PC-9 (cell line): ENCODE measurements around the gene CLDN5. TPM values are rescaled to one million over a fixed set of nuclear protein-coding genes. Genes with fewer than 3 reads are reported as not detected.
A peak's percentile ranks its signal among the peaks of the same experiment; 100 is the strongest.

Experiments used
- BruUV-seq: library from RNA; stranded (reverse); fragments of 400-500 nt; replicated peaks from 2 replicates; lab custom pipeline; 2021; lab: Mats Ljungman, UMichigan
- CTCF ChIA-PET: fragments of 300-600 bp; sonication (Branson Sonifier 250); formaldehyde crosslinking; loops from one replicate; lab custom pipeline; 2022; ENCODE audit warnings: antibody characterized with exemption; lab: Charles Lee
- POLR2A ChIA-PET: fragments of 300-600 bp; sonication (Branson Sonifier 250); formaldehyde crosslinking; loops from one replicate; lab custom pipeline; 2022; ENCODE audit warnings: antibody characterized with exemption; ENCODE audit not compliant: unreplicated experiment; lab: Charles Lee
- DNase-seq, 2 experiments: peaks; one replicate each; pipeline versions ENCODE4 v3.0.0 to v3.0.0-alpha.2; 2015 to 2022; ENCODE audit warnings: mixed read lengths in 1 of 2
- H2AFZ ChIP-seq: fragments of 200-600 bp; sonication (generic); 2 replicates; pipeline ENCODE4 v1.8.1; 2017; ENCODE audit warnings: antibody characterized with exemption
- H3F3A ChIP-seq: fragments of 200-600 bp; sonication (generic); 2 replicates; pipeline ENCODE4 v1.8.1; 2017; ENCODE audit warnings: antibody characterized with exemption, mild to moderate bottlenecking, low read depth; ENCODE audit not compliant: insufficient read depth
- H3K27ac ChIP-seq: fragments of 200-600 bp; sonication (generic); 2 replicates; pipeline ENCODE4 v1.6.1; 2016; ENCODE audit warnings: mixed run types
- H3K27me3 ChIP-seq: fragments of 200-600 bp; sonication (generic); 2 replicates; pipeline ENCODE4 v1.6.1; 2016; ENCODE audit warnings: low read depth, mixed run types; ENCODE audit not compliant: insufficient read depth
- H3K36me3 ChIP-seq: fragments of 200-600 bp; sonication (generic); 2 replicates; pipeline ENCODE4 v1.6.1; 2016; ENCODE audit warnings: low read depth, mixed run types
- H3K4me1 ChIP-seq: fragments of 200-600 bp; sonication (generic); replicated peaks from 2 replicates; pipeline ENCODE4 v1.6.1; 2016; ENCODE audit warnings: mixed run types; ENCODE audit not compliant: insufficient read depth
- H3K4me2 ChIP-seq: fragments of 200-600 bp; sonication (generic); 2 replicates; pipeline ENCODE4 v1.6.1; 2017; ENCODE audit warnings: mixed run types
- H3K4me3 ChIP-seq: fragments of 200-600 bp; sonication (generic); 2 replicates; pipeline ENCODE4 v1.6.1; 2016; ENCODE audit warnings: mixed run types
- H3K79me2 ChIP-seq: fragments of 200-600 bp; sonication (generic); 2 replicates; pipeline ENCODE4 v1.6.1; 2017; ENCODE audit warnings: low read depth, mixed run types
- H3K9me2 ChIP-seq: fragments of 200-600 bp; sonication (generic); 2 replicates; pipeline ENCODE4 v1.8.1; 2017; ENCODE audit warnings: mild to moderate bottlenecking; ENCODE audit not compliant: insufficient read depth
- H3K9me3 ChIP-seq: fragments of 200-600 bp; sonication (generic); 2 replicates; pipeline ENCODE4 v1.8.1; 2016; ENCODE audit warnings: low read depth; ENCODE audit not compliant: insufficient read depth
- H4K20me1 ChIP-seq: fragments of 200-600 bp; sonication (generic); 2 replicates; pipeline ENCODE4 v1.8.1; 2017; ENCODE audit not compliant: insufficient read depth
- CTCF ChIP-seq: fragments of 200-600 bp; sonication (generic); conservative IDR thresholded peaks from 2 replicates; pipeline ENCODE4 v1.6.1; 2017; ENCODE audit warnings: mixed run types, antibody characterized with exemption, mild to moderate bottlenecking, moderate library complexity
- EZH2 ChIP-seq: fragments of 200-600 bp; sonication (generic); IDR thresholded peaks from 2 replicates; pipeline ENCODE4 v1.8.0; 2017; ENCODE audit warnings: antibody characterized with exemption, low read depth
- intact Hi-C: fragments of 100-400 bp; cut with micrococcal nuclease; formaldehyde crosslinking; loops from one replicate; pipeline ENCODE4 v1.10.0; 2022; ENCODE audit not compliant: unreplicated experiment
- total RNA-seq: library from RNA; stranded (reverse); gene quantifications from 2 replicates; pipeline ENCODE4 v1.2.3, GENCODE V29; 2021

CLDN5 gene
- total RNA-seq, 1 experiment from 2014 or later: not detected

- H3K4me2 ChIP-seq: no peak overlapping the region
- no peak for DNase-seq
- intact Hi-C loops: no loop called here
- no peak overlapping the region for H2AFZ ChIP-seq
- no peaks in the 10 kb centered on the region for H3K79me2 ChIP-seq
- H3K36me3 ChIP-seq: no peaks in the 10 kb centered on the region
- H3K9me2 ChIP-seq: no peaks in the 10 kb centered on the region
- no TSS peak for BruUV-seq
- no peaks in the 10 kb centered on the region for H3K27me3 ChIP-seq
- no peaks in the 10 kb centered on the region for H4K20me1 ChIP-seq
- TF ChIP-seq CTCF: no peak
- TF ChIP-seq EZH2: no peak
- no peaks in the 10 kb centered on the region for H3F3A ChIP-seq
- no peaks in the 10 kb centered on the region for H3K9me3 ChIP-seq
- no peak overlapping the region for H3K27ac ChIP-seq
- no peaks in the 10 kb centered on the region for H3K4me1 ChIP-seq
- ChIA-PET POLR2A (no interaction called here), CTCF (no interaction called here)
- no peak overlapping the region for H3K4me3 ChIP-seq
These were observed 45.8 kb upstream of the CLDN5 start for GRCh38 chr22:19569976-19570375.

DNA sequence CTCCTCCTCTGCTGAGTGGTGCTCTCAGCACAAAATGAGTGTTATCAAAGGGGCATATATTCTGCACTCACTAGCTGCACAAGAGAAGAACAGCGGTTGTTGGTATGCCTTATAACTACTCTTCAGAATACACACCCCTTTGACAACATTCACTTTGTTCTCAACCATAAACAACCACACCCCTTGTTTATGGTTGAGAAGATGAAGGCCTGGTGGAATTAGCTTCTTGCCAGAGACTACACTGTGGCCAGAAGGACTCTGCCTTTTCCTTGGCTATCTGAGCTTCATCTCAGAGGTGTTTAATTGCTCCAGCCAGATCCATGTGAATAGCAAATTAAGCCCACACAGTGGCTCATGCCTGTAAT lies 45.0 kb upstream of the CLDN5 start:
- Histone ChIP-seq H3K9me2 (no peaks in the 10 kb centered on the region), H3K4me1 (no peaks in the 10 kb centered on the region), H3F3A (no peaks in the 10 kb centered on the region), H3K27me3 (no peaks in the 10 kb centered on the region), H3K4me2 (no peak overlapping the region), H4K20me1 (no peaks in the 10 kb centered on the region), H3K27ac (no peak overlapping the region), H2AFZ (no peak overlapping the region), H3K36me3 (no peaks in the 10 kb centered on the region), H3K4me3 (no peak overlapping the region), H3K9me3 (no peaks in the 10 kb centered on the region), H3K79me2 (no peaks in the 10 kb centered on the region)
- no TSS peak for BruUV-seq
- no peak for TF ChIP-seq EZH2
- POLR2A ChIA-PET: no interaction called here
- intact Hi-C loops: no loop called here
- CTCF ChIA-PET: no interaction called here
- DNase-seq: no peak

DNA sequence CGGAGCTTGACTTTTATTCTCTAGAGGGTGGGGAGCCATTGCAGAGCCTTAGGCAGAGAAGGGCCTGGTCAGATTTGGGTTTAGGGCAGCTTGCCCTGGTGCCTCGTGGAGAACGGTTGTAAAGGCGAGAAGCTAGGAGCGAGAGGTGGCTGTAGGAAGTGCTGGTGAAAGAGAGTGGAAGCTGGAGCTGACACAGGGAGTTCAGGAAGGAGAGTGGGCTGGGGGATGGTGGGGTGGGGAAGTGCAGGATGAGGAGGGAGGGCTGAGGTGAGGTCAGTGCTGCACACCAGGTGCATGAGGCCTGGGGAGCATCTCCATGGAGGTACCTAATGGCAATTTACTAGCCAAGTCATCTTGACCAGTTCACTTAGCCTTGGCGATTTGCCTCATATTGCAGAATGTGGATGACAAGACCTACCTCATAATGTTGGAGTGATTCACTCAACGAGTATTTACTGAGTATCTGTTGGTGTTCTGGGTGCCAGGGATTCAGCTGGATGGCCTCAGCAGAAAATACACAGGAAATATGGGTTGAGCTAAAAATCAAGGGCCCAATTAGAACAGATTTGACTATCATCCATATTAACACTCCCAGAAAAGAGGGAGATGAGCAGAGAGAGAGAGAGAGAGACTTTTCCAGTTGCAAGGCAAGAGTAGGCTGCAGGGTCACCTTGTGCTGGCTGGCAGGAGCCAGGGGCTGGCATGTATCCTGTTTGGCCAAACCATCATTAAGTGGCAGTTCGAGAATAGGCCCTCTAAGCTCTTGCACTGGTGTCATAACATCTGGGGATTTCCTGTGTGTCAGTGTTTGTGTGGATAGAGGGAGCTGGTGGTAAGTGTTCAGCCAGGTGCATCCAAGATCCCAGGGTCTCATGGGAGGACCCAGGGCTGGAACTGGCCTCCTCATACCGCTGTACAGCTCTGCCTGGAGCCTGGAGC lies 44.4 kb upstream of the CLDN5 start:
- no peaks in the 10 kb centered on the region for H3K9me2 ChIP-seq
- H2AFZ ChIP-seq: no peak overlapping the region
- CTCF ChIA-PET: no interaction called here
- no peaks in the 10 kb centered on the region for H3K27me3 ChIP-seq
- no peak overlapping the region for H3K4me3 ChIP-seq
- no TSS peak for BruUV-seq
- no peak overlapping the region for H3K4me2 ChIP-seq
- POLR2A ChIA-PET: no interaction called here
- intact Hi-C loops: no loop called here
- H4K20me1 ChIP-seq: no peaks in the 10 kb centered on the region
- H3K4me1 ChIP-seq: no peaks in the 10 kb centered on the region
- TF ChIP-seq CTCF (no peak), EZH2 (no peak)
- H3K36me3 ChIP-seq: no peaks in the 10 kb centered on the region
- H3K27ac ChIP-seq: no peak overlapping the region
- H3K79me2 ChIP-seq: no peaks in the 10 kb centered on the region
- no peaks in the 10 kb centered on the region for H3F3A ChIP-seq
- DNase-seq: peak in 1 of 2 experiments; percentile 41
- no peaks in the 10 kb centered on the region for H3K9me3 ChIP-seq
